CD4-positive, alpha-beta T cell (primary cell): ENCODE results near the gene ZNF438. TPM values are rescaled to one million over a fixed set of nuclear protein-coding genes. Genes with fewer than 3 reads are reported as not detected.

Experiments
- ATAC-seq: fragments of 200-7000 bp; cut with Tn5 transposase; one replicate; pipeline ENCODE4 v1.10.0; 2022; ENCODE audit warnings: mild to moderate bottlenecking; ENCODE audit not compliant: poor library complexity
- CTCF ChIA-PET: fragments of 350-600 bp; sonication (Branson Sonifier 250); formaldehyde crosslinking; loops from one replicate; lab custom pipeline; 2021; ENCODE audit warnings: antibody characterized with exemption, inconsistent platforms; lab: Charles Lee
- POLR2A ChIA-PET: fragments of 350-600 bp; sonication (Branson Sonifier 250); formaldehyde crosslinking; loops from one replicate; lab custom pipeline; 2021; ENCODE audit warnings: antibody characterized with exemption, inconsistent platforms; lab: Charles Lee
- DNase-seq, 14 experiments: peaks; one replicate each; pipeline ENCODE4 v3.0.0-alpha.2; 2013 to 2020; ENCODE audit warnings: mixed read lengths in 2 of 14
- H3K27ac ChIP-seq, 2 donors: one replicate each; pipeline versions ENCODE4 v1.5.1 to v1.7.0; 2013; ENCODE audit warnings: low read length in 2 of 2, low read depth in 1 of 2, mild to moderate bottlenecking in 1 of 2
- H3K27me3 ChIP-seq, 2 experiments: 1 replicate in 1 of 2; 2 replicates in 1 of 2; pipeline versions ENCODE4 v1.6.1 to v1.7.0; 2013; ENCODE audit warnings: low read length in 2 of 2, control low read depth in 1 of 2, mild to moderate bottlenecking in 1 of 2, moderate library complexity in 1 of 2; ENCODE audit not compliant: insufficient read depth in 2 of 2, control insufficient read depth in 1 of 2
- H3K36me3 ChIP-seq: one replicate; pipeline ENCODE4 v1.6.1; 2013; ENCODE audit warnings: low read length, control low read depth; ENCODE audit not compliant: insufficient read depth
- H3K4me1 ChIP-seq: one replicate; pipeline ENCODE4 v1.6.1; 2013; ENCODE audit warnings: low read length, control low read depth; ENCODE audit not compliant: insufficient read depth
- H3K4me3 ChIP-seq: one replicate; pipeline ENCODE4 v1.5.1; 2013; ENCODE audit warnings: mild to moderate bottlenecking, low read length, moderate library complexity
- H3K9me3 ChIP-seq, 2 experiments: 1 replicate in 1 of 2; 2 replicates in 1 of 2; pipeline versions ENCODE4 v1.6.1 to v1.7.0; 2013; ENCODE audit warnings: low read length in 2 of 2, mild to moderate bottlenecking in 2 of 2, control low read depth in 1 of 2, moderate library complexity in 1 of 2; ENCODE audit not compliant: control insufficient read depth in 1 of 2, insufficient read depth in 1 of 2
- H3K27ac Mint-ChIP-seq: one replicate; pipeline ENCODE4 v1.8.0; 2020; ENCODE audit warnings: mixed read lengths
- H3K27me3 Mint-ChIP-seq: one replicate; pipeline ENCODE4 v1.8.0; 2021; ENCODE audit warnings: mixed read lengths
- H3K36me3 Mint-ChIP-seq: one replicate; pipeline ENCODE4 v1.8.0; 2021; ENCODE audit warnings: low read depth, mixed read lengths
- H3K4me1 Mint-ChIP-seq: one replicate; pipeline ENCODE4 v1.8.0; 2021; ENCODE audit warnings: low read depth, mixed read lengths
- H3K4me3 Mint-ChIP-seq: one replicate; pipeline ENCODE4 v1.8.0; 2020; ENCODE audit warnings: mild to moderate bottlenecking, mixed read lengths
- H3K9me3 Mint-ChIP-seq: one replicate; pipeline ENCODE4 v1.8.0; 2020; ENCODE audit warnings: mixed read lengths
- CTCF ChIP-seq: fragments of 200-600 bp; IDR thresholded peaks from one replicate; pipeline ENCODE4 v1.8.0; 2022; ENCODE audit warnings: antibody characterized with exemption, mild to moderate bottlenecking
- intact Hi-C, 2 experiments: fragments of 100-400 bp; cut with DNase I in 1 of 2; cut with micrococcal nuclease in 1 of 2; formaldehyde crosslinking; loops; one replicate each; pipeline versions ENCODE4 v1.15.1 to v1.9.0; 2023 to 2025; cut with DNase I, micrococcal nuclease
- total RNA-seq, 174 experiments: library from RNA in 2 of 174; stranded (reverse) in 2 of 174; gene quantifications; one replicate each; pipeline ENCODE4 v1.2.3 and lab custom pipeline; 2021 to 2026

ZNF438 gene
- total RNA-seq, 2 experiments from 2014 or later: 1.9 to 2.0 TPM

DNA sequence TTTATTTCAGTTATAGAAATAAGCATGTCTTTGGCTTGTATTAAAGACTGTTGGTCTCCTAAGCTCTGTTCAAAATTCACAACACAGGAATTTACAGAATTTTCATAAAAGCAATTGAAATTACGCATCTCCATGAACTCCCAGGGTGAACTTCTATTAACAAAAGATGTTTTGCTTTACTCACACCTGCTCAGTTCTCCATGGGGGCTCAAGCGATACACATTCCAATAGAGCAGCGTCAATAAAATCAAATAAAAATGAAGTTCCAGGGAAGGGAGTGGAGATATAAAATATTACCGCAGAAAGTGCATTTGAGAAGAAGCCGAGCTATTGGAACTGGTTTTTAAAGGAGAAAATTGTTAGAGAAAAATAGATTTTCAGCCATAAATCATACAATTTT is 41.5 kb upstream of the ZNF438 start:
- H3K36me3 Mint-ChIP-seq: no peaks in the 10 kb centered on the region
- H3K27ac Mint-ChIP-seq: no peak overlapping the region
- ATAC-seq (no peak), DNase-seq (no peak)
- ChIA-PET POLR2A (interaction anchor here (1.0 kb wide), 1 partner anchor 41 kb away, joined by 3 read pairs; the partner anchor contains the start of gene ZNF438), CTCF (interaction anchor here (0.7 kb wide), 1 partner anchor 10 kb away, joined by 3 read pairs; no protein-coding TSS in a partner anchor)
- H3K27ac ChIP-seq: no peak overlapping the region
- peaks cover 17% of the 10 kb centered on the region for H3K27me3 Mint-ChIP-seq
- H3K4me3 ChIP-seq: no peak overlapping the region
- H3K9me3 ChIP-seq: no peaks in the 10 kb centered on the region
- H3K4me3 Mint-ChIP-seq: no peak overlapping the region
- H3K4me1 ChIP-seq: no peaks in the 10 kb centered on the region
- no peaks in the 10 kb centered on the region for H3K36me3 ChIP-seq
- intact Hi-C loops: no loop called here
- peaks cover 3 to 4% of the 10 kb centered on the region in 2 experiments for H3K27me3 ChIP-seq
- TF ChIP-seq CTCF: no peak
- no peaks in the 10 kb centered on the region for H3K9me3 Mint-ChIP-seq
- H3K4me1 Mint-ChIP-seq: no peaks in the 10 kb centered on the region

DNA sequence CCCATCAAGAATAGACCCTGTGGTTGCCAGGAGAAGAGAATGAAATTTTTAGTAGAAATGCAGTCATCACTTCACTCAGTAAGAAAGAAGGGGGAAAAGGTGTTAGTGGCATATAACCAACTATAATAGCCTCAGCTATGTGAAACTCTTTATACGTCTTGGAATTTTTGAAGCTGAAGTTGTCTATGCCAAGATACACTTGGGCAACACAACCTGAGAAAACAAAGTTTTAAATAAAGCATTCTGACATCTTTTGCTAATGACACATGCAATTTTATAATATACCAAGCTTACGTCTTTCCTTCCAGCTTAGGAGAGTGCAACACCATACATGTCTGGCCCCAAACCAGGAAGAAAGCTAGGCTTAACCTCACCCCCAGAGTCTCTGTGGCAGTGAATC is 40.8 kb upstream of the ZNF438 start:
- Mint-ChIP-seq H3K36me3 (no peaks in the 10 kb centered on the region), H3K27ac (no peak overlapping the region), H3K9me3 (no peaks in the 10 kb centered on the region), H3K27me3 (peaks cover 18% of the 10 kb centered on the region), H3K4me1 (no peaks in the 10 kb centered on the region), H3K4me3 (no peak overlapping the region)
- no peaks in the 10 kb centered on the region for H3K36me3 ChIP-seq
- H3K9me3 ChIP-seq: no peaks in the 10 kb centered on the region
- no peak for DNase-seq
- no peaks in the 10 kb centered on the region for H3K4me1 ChIP-seq
- H3K27me3 ChIP-seq: peaks cover 3 to 4% of the 10 kb centered on the region in 2 experiments
- no peak for ATAC-seq
- no peak overlapping the region for H3K4me3 ChIP-seq
- ChIA-PET POLR2A (interaction anchor here (1.0 kb wide), 1 partner anchor 40 kb away, joined by 3 read pairs; the partner anchor contains the start of gene ZNF438), CTCF (no interaction called here)
- no peak for TF ChIP-seq CTCF
- no peak overlapping the region for H3K27ac ChIP-seq
- intact Hi-C loops: no loop called here

DNA sequence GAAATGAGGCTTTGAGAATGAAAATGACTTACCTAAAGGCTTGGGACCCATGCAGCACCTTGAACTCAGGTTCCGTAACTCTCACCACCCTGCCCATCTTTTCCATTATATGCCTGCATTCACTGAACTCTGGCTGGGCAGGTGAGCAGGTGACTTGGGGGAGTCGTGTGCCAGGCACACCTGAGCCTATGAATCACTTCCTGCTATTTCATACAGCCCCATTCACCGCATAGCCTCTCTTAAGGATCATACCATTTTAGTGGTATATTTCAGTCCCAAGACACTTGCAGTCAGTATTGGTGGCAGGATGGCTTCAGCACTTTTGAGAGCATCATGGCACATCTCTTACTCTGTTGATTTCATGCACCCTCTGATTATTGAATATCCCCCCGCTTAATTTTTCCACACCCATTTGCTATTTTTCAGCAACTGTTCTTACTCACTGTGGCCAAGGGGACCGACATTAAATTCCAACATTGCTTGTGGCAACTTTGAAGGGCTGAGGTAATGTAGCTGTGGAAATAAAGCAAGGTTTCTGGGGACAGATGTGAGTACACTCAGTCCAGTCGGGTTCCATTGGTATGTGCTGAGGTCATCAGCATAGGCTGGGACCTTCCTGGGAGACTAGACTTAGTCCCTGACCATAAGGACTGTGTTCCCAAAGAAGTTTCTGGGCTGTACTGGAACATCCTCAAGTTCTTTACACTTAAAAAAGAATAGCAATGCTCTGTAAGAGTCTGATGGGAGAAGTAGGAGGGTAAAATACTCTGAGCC is 39.8 kb upstream of the ZNF438 start:
- Mint-ChIP-seq H3K9me3 (no peaks in the 10 kb centered on the region), H3K27ac (no peak overlapping the region), H3K4me1 (no peaks in the 10 kb centered on the region), H3K36me3 (no peaks in the 10 kb centered on the region), H3K4me3 (no peak overlapping the region), H3K27me3 (peaks cover 22% of the 10 kb centered on the region)
- CTCF ChIA-PET: no interaction called here
- H3K36me3 ChIP-seq: no peaks in the 10 kb centered on the region
- intact Hi-C loops: no loop called here
- no peak overlapping the region for H3K4me3 ChIP-seq
- TF ChIP-seq CTCF: no peak
- H3K27ac ChIP-seq: no peak overlapping the region
- peaks cover 3 to 8% of the 10 kb centered on the region in 2 experiments for H3K27me3 ChIP-seq
- no peaks in the 10 kb centered on the region for H3K4me1 ChIP-seq
- POLR2A ChIA-PET: no interaction called here
- no peak for DNase-seq
- ATAC-seq: no peak
- H3K9me3 ChIP-seq: no peaks in the 10 kb centered on the region
